Stimulated activated CD4-positive, alpha-beta T cell treated with anti-CD3 and anti-CD28 coated beads, Interleukin-15, amount 100 ng/mL, for 48 hours (primary cell): ENCODE results near the gene IQGAP2.

ENCODE experiments used
- DNase-seq, 2 donors: peaks; one replicate each; pipeline ENCODE4 v3.0.0-alpha.2; 2020; ENCODE audit warnings: low read depth in 2 of 2

IQGAP2 gene

DNA sequence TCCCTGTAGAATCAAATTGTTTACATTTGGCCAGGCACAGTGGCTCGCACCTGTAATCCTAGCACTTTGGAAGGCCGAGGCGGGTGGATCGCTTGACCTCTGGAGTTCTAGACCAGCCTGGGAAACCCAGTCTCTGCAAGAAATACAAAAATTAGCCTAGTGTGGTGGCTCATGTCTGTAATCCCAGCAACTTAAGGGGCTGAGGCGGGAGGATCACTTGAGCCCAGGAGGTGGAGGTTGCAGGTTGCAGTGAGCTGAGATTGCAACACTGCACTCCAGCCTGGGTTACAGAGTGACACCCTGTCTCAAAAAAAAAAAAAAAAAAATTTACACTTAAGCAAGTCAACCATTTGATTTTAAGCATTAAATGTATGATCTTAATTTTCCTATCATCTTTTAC, 17.5 kb upstream of the IQGAP2 start:
- no peak for DNase-seq

DNA sequence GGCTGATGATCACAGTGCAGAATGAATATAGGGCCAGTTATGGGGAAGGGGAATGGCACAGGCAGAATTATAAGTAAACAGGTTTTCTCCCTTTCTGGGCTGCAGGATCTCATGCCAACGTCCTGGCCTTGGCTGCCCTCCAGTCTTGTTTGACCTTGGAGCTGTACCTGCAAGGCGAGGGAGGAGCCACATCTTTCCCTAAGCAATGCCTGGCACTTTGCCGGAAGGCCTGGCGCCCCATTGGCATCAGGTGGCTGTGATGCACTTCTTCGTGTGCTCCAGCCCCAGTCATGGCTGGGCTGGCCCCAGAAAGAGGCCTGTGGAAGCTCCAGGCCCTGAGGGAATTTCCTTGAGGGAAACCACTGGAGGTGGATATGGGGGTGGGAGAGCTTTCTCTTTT, 16.7 kb upstream of the IQGAP2 start:
- DNase-seq, result no peak

DNA sequence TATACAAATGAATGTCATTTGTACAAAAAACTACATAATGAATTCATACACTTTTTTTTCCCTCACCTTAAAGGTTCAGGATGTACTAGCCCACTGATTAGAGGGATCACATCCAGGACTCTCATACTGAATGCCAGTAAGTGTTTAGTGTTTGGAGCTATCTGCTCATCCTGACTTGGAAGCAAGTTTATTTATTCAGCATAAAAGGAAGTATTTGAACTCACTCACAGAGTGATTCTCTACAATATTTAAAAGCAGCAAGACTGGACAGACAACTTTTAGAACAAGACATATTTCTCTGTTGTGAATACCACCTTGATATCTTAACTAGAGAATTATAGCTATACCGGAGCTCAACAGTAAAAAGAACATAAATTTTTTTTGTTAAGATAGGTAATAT, 14.8 kb upstream of the IQGAP2 start:
- DNase-seq, result no peak

- no peak for DNase-seq
These were observed 14.1 kb upstream of the IQGAP2 start for GRCh38 chr5:76388791-76389512.

- no peak for DNase-seq
These were observed 13.5 kb upstream of the IQGAP2 start for GRCh38 chr5:76389513-76390154.

- no peak for DNase-seq
These were observed 12.1 kb upstream of the IQGAP2 start for GRCh38 chr5:76391014-76391413.

DNA sequence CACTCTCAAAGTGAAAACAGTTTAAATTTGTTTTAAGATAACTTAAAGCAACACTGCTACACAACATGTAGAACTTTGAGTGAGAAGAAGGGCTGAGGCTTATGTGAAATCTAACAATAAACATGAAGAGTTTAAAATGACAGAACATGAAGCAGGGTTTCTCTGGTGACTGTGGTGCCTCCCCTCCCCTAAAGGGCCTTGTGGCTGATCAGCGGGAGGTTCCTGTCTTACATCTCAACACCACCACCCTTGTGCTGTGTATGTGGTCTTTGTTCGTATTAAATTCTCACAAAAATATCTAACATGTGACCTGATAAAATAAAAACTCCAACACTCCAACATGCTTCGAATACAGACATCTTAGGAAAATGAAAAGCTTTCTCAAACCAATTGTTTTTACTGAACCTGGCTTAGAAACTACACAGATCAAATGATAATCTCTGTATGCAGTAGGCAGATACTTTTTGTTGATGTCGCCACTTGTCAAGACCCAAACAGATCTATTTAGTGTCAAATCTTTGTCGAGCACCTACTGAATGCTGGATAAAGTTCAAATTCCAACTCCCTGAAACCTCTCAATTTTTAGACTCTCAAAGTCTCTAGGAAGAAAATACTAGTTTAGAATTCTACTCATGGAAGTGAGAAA, 9.9 kb upstream of the IQGAP2 start:
- no peak for DNase-seq

- DNase-seq, result no peak
These were observed 5.9 kb upstream of the IQGAP2 start for GRCh38 chr5:76397200-76397599.

DNA sequence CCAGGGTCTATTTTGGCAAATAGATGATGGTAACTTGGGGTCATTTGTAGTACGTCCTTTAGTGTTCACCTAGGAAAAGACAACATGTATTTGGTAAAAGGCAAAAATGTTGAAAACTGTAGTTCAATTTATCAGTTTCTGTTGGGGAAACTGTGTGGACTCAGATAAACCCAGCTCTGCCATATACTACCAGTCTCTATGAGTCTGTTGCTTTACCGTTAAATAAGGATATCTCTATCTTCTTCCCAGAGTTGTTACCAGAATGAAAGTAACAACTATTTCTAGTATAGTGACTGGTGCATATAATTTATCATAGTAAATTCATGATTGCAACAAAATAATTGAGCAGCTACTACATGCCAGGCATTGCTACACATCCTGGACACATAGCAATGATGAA, 3.8 kb upstream of the IQGAP2 start:
- DNase-seq, result no peak

DNA sequence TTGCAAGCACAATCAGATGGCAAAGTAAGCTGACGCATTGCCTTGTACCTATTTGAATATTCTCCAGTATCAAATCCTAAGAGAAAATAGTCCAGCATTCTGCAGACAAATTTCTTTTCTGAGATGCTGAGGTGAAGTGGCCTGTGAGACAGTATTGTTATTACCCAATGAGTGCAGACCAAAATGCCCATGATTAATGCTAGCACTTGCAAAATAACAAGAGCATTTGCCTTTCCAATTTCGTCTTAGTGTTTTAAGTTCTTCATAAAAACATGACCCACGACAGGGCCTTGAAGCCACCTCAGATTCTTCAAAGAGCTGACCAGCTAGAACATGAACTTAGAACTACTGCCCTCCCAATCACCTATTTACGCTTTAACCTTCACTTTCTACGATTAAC, 2.6 kb upstream of the IQGAP2 start:
- no peak for DNase-seq

GRCh38 chr5:76401801-76402250, 1.3 kb upstream of the IQGAP2 start:
- DNase-seq, result peak; percentile 17 to 39

- DNase-seq, result peak; percentile 81 to 85
These were observed 717 bp upstream of the IQGAP2 start for GRCh38 chr5:76402251-76402885.

DNA sequence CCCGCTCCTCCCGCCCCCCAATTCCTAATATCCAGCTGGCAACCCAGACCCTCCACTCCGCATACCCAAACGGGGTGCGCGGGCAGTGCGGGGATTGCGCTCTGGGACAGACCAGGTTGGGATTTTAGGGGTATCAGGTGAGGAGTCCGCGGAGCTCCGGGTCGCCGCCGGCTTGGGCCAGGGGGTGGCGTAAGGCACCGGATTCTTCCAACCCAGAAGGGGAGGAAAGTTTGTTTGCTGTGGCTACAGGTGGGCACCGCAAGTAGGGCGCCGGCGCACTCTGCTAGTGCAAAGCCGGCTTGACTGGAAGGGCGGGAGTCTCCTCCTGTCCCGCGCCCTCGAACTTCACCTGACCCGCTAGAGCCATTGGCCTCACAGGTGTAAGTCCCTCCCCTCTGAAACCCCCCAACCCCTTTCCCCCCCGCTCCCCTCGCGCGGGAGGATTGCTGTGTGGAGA, 709 bp downstream of the IQGAP2 start:
- peak; percentile 44 to 52 for DNase-seq

- DNase-seq, result peak; percentile 58 to 70
These were observed 1.4 kb downstream of the IQGAP2 start for GRCh38 chr5:76404223-76405211.

- DNase-seq, result no peak
These were observed 2.9 kb downstream of the IQGAP2 start for GRCh38 chr5:76406014-76406413.

- DNase-seq, result no peak
These were observed 3.6 kb downstream of the IQGAP2 start for GRCh38 chr5:76406673-76407072.

GRCh38 chr5:76408104-76408654, 5.1 kb downstream of the IQGAP2 start:
- DNase-seq, result no peak

DNA sequence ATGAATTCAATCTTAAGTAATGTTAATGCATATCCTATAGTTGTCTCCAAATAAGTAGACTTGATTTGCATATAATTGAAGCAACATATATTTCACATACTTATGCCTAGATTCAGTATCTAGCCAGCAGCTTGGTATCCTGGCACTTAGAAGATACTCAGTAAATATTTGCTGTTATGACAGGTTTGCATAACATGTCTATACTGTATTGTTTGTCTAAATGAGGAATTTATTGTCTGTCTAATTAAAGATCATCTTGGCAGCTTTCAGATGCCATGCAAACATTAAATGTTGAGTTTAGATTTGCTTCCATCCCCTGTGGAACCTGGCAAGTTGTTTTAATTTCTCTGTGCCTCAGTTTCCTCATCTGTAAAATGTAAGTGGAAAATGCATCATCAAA, 9.4 kb downstream of the IQGAP2 start:
- DNase-seq, result no peak

GRCh38 chr5:76413746-76414145, 10.7 kb downstream of the IQGAP2 start:
- no peak for DNase-seq

GRCh38 chr5:76414788-76415187, 11.7 kb downstream of the IQGAP2 start:
- no peak for DNase-seq

DNA sequence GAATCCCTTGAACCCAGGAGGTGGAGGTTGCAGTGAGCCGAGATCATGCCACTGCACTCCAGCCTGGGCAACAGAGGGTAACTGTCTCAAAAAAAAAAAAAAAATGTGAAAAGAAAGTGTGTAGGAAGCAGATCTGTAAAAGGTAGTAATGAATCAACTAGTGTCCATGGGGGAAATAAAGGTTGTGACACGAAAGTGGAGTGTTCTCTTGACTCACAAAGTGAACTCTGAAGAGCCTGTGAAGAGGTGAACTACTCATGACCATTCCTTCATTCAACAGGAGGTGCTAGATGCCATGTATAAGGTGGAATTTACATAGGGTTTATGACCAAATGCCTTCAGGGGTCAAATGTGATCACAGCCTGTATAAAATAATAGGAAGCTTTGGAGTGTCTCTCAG, 12.8 kb downstream of the IQGAP2 start:
- no peak for DNase-seq
